ENCODE measurements around the gene STXBP3.

STXBP3 gene

DNA sequence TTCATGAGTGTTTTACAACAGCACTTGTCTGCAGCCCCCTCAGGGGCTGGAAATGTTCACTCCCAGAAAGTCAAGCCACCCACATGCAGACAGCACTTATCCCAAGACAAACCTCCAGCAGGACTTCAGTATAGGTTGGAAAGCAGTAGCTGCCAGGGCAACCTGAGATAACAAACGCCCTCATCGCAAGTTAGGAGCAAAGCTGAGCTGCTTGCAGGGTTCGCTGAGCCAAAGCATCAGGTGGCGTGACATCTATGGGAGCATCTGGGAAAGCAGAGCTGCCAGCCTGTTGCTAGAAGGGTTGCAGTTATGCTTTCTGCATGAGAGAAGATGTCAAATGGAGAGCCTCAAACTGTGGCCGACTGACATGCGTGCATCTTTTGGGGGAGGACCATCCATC, 4.2 kb upstream of the STXBP3 start:
- no peak for TF ChIP-seq CTCF (IDR thresholded peaks at IDR 0.05)

- no peak for TF ChIP-seq CTCF (IDR thresholded peaks at IDR 0.05)
These were observed 493 bp upstream of the STXBP3 start for GRCh38 chr1:108745980-108746381.

DNA sequence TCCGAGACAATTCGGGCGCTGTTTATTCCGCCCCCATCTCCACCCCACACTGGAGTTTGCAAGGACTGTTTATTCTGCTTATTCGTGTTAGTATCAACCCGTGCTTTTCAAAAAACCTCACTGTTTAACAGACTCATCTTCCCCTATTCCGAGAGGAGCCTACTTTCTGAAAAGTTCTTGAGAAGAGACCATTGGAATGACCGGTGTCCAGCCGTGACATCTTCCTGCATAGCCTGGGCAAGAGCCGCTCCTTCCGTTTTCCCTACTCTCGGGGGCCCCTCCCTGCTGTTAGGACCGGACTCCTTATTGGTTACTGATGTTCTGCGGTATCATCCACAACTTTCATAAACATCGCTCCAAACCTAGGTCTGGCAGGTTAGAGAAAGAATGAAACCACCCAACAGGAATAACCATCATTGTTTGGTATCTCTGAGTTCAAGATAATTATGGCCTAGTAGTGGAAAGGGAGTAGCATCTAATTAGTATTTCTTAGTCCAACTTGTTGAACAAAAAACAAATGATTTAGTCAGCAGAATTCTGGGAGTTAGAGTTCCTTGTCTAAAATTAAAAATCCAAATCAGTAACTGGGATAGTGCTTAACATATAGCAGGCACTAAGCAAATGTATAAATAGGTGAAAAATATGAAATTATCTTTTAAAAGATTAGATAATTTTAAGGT, 837 bp downstream of the STXBP3 start:
- TF ChIP-seq CTCF (IDR thresholded peaks at IDR 0.05) = no peak

DNA sequence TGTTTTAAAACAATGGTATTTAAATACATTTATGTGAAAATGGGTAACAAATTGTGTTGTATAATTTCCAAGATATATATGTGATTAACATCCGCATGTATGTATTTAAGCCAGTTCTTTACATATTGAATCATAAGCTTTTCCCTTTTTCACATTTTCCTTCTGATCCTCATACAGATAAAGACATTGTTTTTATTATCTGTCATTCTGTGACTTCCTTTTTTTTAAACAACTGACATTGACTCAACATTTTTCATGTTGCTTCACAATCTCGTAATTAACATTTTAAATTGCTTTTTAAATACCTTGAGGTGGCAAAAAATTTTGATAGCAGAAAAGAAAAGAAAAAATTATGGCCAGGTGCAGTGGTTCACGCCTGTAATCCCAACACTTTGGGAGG, 1.4 kb downstream of the STXBP3 start:
- no peak for TF ChIP-seq CTCF (IDR thresholded peaks at IDR 0.05)

- TF ChIP-seq CTCF (IDR thresholded peaks at IDR 0.05) = no peak
These were observed 2.6 kb downstream of the STXBP3 start for GRCh38 chr1:108749081-108749480.

DNA sequence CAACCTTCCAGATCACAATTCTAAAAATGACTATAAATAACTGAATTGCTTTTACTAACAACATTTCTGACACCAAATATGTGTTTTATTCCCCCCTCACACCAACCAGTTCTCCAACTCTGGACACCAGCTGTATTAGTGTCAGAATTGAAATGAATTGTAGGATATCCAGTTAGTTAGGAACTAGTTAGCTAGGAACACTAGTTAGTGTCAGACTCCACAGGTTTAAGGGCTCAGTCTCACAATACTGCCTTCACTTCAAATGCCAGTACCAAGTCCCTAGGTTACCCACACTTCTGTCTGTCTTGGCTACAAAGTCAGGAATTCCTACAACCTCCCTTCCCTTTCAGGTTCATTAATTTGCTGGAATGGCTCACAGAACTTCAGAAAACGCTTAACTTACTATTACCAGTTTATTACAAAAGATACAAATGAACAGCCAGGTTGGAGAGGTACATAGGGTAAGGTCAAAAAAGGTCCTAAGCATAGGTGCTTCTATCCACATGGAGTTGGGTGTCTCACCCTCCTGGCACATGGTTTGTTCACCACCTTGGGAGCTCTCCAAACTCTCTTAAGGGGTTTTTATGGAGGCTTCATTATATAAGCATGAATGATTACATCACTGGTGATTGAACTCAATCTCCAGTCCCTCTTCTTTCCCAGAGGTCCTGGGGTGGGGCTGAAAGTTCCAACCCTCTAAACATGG, 4.2 kb downstream of the STXBP3 start:
- TF ChIP-seq CTCF (IDR thresholded peaks at IDR 0.05) = no peak

DNA sequence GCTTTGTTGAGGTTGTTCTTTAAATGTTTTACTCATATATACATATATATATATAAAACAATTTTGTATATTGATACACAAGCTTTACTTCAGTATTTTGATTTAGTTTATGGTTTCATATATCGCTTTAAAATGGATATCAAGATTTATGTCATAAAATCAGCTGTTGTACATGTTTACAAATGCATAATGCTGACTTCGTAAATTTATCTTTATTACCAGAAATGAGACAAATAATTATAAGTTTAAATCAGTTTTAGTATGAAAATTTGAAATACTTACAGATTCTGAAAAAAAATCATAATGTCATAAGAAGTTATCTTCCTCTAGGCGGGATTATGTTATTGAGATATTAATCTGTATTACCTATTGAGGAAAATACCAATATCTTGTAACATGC, 6.9 kb downstream of the STXBP3 start:
- TF ChIP-seq CTCF (IDR thresholded peaks at IDR 0.05) = no peak
